SK-N-SH treated with all-trans-retinoic acid at 6 μM for 48 hours (cell line): ENCODE results near the gene PUM1.

ENCODE experiments used
- ATAC-seq: fragments of 200-7000 bp; cut with Tn5 transposase; 3 replicates; pipeline ENCODE4 v1.9.1; 2020; ENCODE audit warnings: mild to moderate bottlenecking, moderate library complexity
- ARNTL ChIP-seq: fragments of 450-650 bp; formaldehyde crosslinking; IDR thresholded peaks from 2 replicates; pipeline ENCODE4 v1.5.0; 2020; ENCODE audit warnings: low read depth, mild to moderate bottlenecking, moderate library complexity, borderline replicate concordance
- BACH2 ChIP-seq: fragments of 250-450 bp; sonication (Bioruptor Pico); IDR thresholded peaks from 2 replicates; pipeline ENCODE4 v1.9.0; 2021; ENCODE audit warnings: mild to moderate bottlenecking, borderline replicate concordance
- CREB5 ChIP-seq: fragments of 250-450 bp; sonication (Bioruptor Pico); IDR thresholded peaks from 2 replicates; pipeline ENCODE4 v1.5.1; 2020; ENCODE audit warnings: low read depth, mild to moderate bottlenecking, moderate library complexity
- CSDC2 ChIP-seq: fragments of 250-450 bp; sonication (Bioruptor Pico); IDR thresholded peaks from 2 replicates; pipeline ENCODE4 v1.5.0; 2020; ENCODE audit warnings: mild to moderate bottlenecking, moderate library complexity
- CSRNP3 ChIP-seq: fragments of 250-450 bp; sonication (Bioruptor Pico); IDR thresholded peaks from 2 replicates; pipeline ENCODE4 v1.5.1; 2021; ENCODE audit warnings: mild to moderate bottlenecking, moderate library complexity
- ESRRG ChIP-seq: fragments of 250-450 bp; sonication (Bioruptor Pico); IDR thresholded peaks from 2 replicates; pipeline ENCODE4 v1.6.1; 2021; ENCODE audit warnings: mild to moderate bottlenecking
- GLIS3 ChIP-seq: fragments of 250-450 bp; sonication (Bioruptor Pico); IDR thresholded peaks from 2 replicates; pipeline ENCODE4 v1.5.0; 2020; ENCODE audit warnings: mild to moderate bottlenecking, moderate library complexity
- ISL1 ChIP-seq: fragments of 250-450 bp; sonication (Bioruptor Pico); IDR thresholded peaks from 2 replicates; pipeline ENCODE4 v2.1.2; 2022; ENCODE audit warnings: mild to moderate bottlenecking, moderate library complexity
- OSR1 ChIP-seq: fragments of 250-450 bp; sonication (Bioruptor Pico); IDR thresholded peaks from 2 replicates; pipeline ENCODE4 v1.8.0; 2022; ENCODE audit warnings: moderate library complexity, mild to moderate bottlenecking, inconsistent platforms
- PATZ1 ChIP-seq: fragments of 250-450 bp; sonication (Bioruptor Pico); IDR thresholded peaks from 2 replicates; pipeline ENCODE4 v1.8.0; 2020; ENCODE audit warnings: mild to moderate bottlenecking, moderate library complexity, borderline replicate concordance
- POU6F1 ChIP-seq: fragments of 250-450 bp; sonication (Bioruptor Pico); IDR thresholded peaks from 2 replicates; pipeline ENCODE4 v1.8.0; 2021; ENCODE audit warnings: low read depth, mild to moderate bottlenecking, moderate library complexity, borderline replicate concordance
- PPARA ChIP-seq: fragments of 250-450 bp; sonication (Bioruptor Pico); IDR thresholded peaks from 2 replicates; pipeline ENCODE4 v1.5.0; 2020; ENCODE audit warnings: mild to moderate bottlenecking, borderline replicate concordance
- RARB ChIP-seq: fragments of 250-450 bp; sonication (Bioruptor Pico); IDR thresholded peaks from 2 replicates; pipeline ENCODE4 v1.8.0; 2021; ENCODE audit warnings: mild to moderate bottlenecking, moderate library complexity
- SNAI2 ChIP-seq: fragments of 250-450 bp; sonication (Bioruptor Pico); IDR thresholded peaks from 2 replicates; pipeline ENCODE4 v1.5.0; 2020; ENCODE audit warnings: mild to moderate bottlenecking, moderate library complexity
- TCF4 ChIP-seq: fragments of 250-450 bp; sonication (Bioruptor Pico); IDR thresholded peaks from 2 replicates; pipeline ENCODE4 v1.8.0; 2021; ENCODE audit warnings: mild to moderate bottlenecking, moderate library complexity, borderline replicate concordance
- TOX ChIP-seq: fragments of 250-450 bp; sonication (Bioruptor Pico); IDR thresholded peaks from 2 replicates; pipeline ENCODE4 v1.8.0; 2021; ENCODE audit warnings: mild to moderate bottlenecking, moderate library complexity, borderline replicate concordance
- ZC3H10 ChIP-seq: fragments of 250-450 bp; sonication (Bioruptor Pico); IDR thresholded peaks from 2 replicates; pipeline ENCODE4 v1.5.1; 2021; ENCODE audit warnings: mild to moderate bottlenecking, moderate library complexity
- ZFP3 ChIP-seq: fragments of 250-450 bp; sonication (Bioruptor Pico); IDR thresholded peaks from 2 replicates; pipeline ENCODE4 v1.5.0; 2020; ENCODE audit warnings: mild to moderate bottlenecking, moderate library complexity
- ZFP30 ChIP-seq: fragments of 450-650 bp; formaldehyde crosslinking; IDR thresholded peaks from 2 replicates; pipeline ENCODE4 v1.5.0; 2022; ENCODE audit warnings: mild to moderate bottlenecking, moderate library complexity
- ZNF565 ChIP-seq: fragments of 450-650 bp; formaldehyde crosslinking; conservative IDR thresholded peaks from 2 replicates; pipeline ENCODE4 v1.5.0; 2020; ENCODE audit warnings: low read depth, mild to moderate bottlenecking, moderate library complexity
- ZNF70 ChIP-seq: fragments of 450-650 bp; formaldehyde crosslinking; IDR thresholded peaks from 2 replicates; pipeline ENCODE4 v1.5.0; 2020; ENCODE audit warnings: mild to moderate bottlenecking, moderate library complexity
- ZNF8 ChIP-seq: fragments of 450-650 bp; formaldehyde crosslinking; IDR thresholded peaks from 2 replicates; pipeline ENCODE4 v1.5.0; 2020; ENCODE audit warnings: mild to moderate bottlenecking, moderate library complexity

PUM1 gene

DNA sequence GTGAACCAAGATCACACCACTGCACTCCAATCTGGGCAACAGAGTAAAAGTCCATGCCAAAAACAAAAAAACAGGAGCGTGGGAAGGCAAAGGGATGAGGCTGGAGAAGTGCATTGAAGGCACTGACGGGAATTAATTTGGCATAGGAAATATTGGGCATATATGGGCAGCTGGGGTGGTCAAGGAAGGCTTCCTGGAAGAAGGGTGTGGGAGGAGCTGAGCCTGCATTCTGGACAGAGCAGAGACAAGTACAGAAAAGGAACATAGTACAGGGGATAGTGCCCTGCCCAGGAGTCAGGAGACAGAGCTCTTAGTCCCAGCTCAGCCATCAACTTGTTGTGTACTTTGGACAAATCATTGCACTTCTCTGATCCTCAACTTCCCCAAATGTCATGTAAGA is 168.6 kb downstream of the PUM1 start:
- ATAC-seq = no peak
- TF ChIP-seq ZNF70 (CRISPR knock-in tag) (no peak), RARB (no peak), BACH2 (no peak), CREB5 (CRISPR knock-in tag) (no peak), ZNF565 (CRISPR knock-in tag) (no peak), ARNTL (CRISPR knock-in tag) (no peak), ZC3H10 (no peak), ESRRG (CRISPR knock-in tag) (no peak), ZFP3 (no peak), TCF4 (CRISPR knock-in tag) (no peak), ISL1 (CRISPR knock-in tag) (no peak), POU6F1 (CRISPR knock-in tag) (no peak), OSR1 (CRISPR knock-in tag) (no peak), PPARA (no peak), TOX (CRISPR knock-in tag) (no peak), CSDC2 (CRISPR knock-in tag) (no peak), GLIS3 (CRISPR knock-in tag) (no peak), ZFP30 (CRISPR knock-in tag) (no peak), CSRNP3 (CRISPR knock-in tag) (no peak), SNAI2 (CRISPR knock-in tag) (no peak)

GRCh38 chr1:30895944-30896660 is 169.4 kb downstream of the PUM1 start:
- TF ChIP-seq GLIS3 (CRISPR knock-in tag) (no peak), ZFP3 (peak; percentile 98)
- peak; percentile 11; the same call in 1 of the 3 replicates for ATAC-seq

- no peak for TF ChIP-seq GLIS3 (CRISPR knock-in tag)
- no peak for TF ChIP-seq OSR1 (CRISPR knock-in tag)
- no peak for TF ChIP-seq ESRRG (CRISPR knock-in tag)
- no peak for TF ChIP-seq PPARA
- no peak for TF ChIP-seq POU6F1 (CRISPR knock-in tag)
- TF ChIP-seq CSDC2 (CRISPR knock-in tag) = no peak
- no peak for TF ChIP-seq PATZ1 (CRISPR knock-in tag)
- TF ChIP-seq ISL1 (CRISPR knock-in tag) = no peak
- no peak for TF ChIP-seq ZNF565 (CRISPR knock-in tag)
- TF ChIP-seq CSRNP3 (CRISPR knock-in tag) = no peak
- TF ChIP-seq TOX (CRISPR knock-in tag) = no peak
- no peak for TF ChIP-seq TCF4 (CRISPR knock-in tag)
- no peak for TF ChIP-seq ARNTL (CRISPR knock-in tag)
- no peak for TF ChIP-seq ZFP30 (CRISPR knock-in tag)
- no peak for TF ChIP-seq ZNF8 (CRISPR knock-in tag)
- TF ChIP-seq RARB = no peak
- ATAC-seq = no peak
Observed at GRCh38 chr1:30895382-30895943, 170.1 kb downstream of the PUM1 start.
